ENCODE results near the gene AP3S1. TPM values are rescaled to one million over a fixed set of nuclear protein-coding genes. Genes with fewer than 3 reads are reported as not detected.

AP3S1 gene
- polyA plus RNA-seq, 3 donors = 30.2 to 86.1 (median 84.8) TPM

GRCh38 chr5:115859378-115859777 lies 17.6 kb downstream of the AP3S1 start:
- no peak for TF ChIP-seq CTCF (IDR thresholded peaks at IDR 0.05)
- intact Hi-C loops (cut with micrococcal nuclease) = no loop called here

GRCh38 chr5:115869256-115869795 lies 27.6 kb downstream of the AP3S1 start:
- 100% methylated on average over 1 of the region's 3 CpGs for WGBS (ENCODE audit: insufficient coverage)
- Histone ChIP-seq H3K27ac (ENCODE audit: low read depth in 1 of 2, low read length in 2 of 2) (no peak overlapping the region), H3K9me3 (replicated peaks in 1 of 2; ENCODE audit: control insufficient read depth in 1 of 2, insufficient read depth in 1 of 2, low read length in 2 of 2) (no peaks in the 10 kb centered on the region), H3K27me3 (ENCODE audit: control insufficient read depth in 2 of 2, insufficient read depth in 2 of 2, low read length in 2 of 2) (no peaks in the 10 kb centered on the region), H3K36me3 (replicated peaks in 1 of 2; ENCODE audit: control insufficient read depth in 1 of 2, insufficient read depth in 2 of 2, low read length in 2 of 2) (peaks cover 22 to 50% of the 10 kb centered on the region in 2 donors), H3K9ac (ENCODE audit: insufficient read depth, low read length, poor library complexity, severe bottlenecking) (no peak overlapping the region), H4K20me1 (ENCODE audit: insufficient read depth, low read length) (peaks cover 4% of the 10 kb centered on the region), H3K4me2 (replicated peaks; ENCODE audit: extremely low read depth, low read length, poor library complexity, severe bottlenecking) (no peak overlapping the region), H3K4me1 (ENCODE audit: control insufficient read depth in 1 of 2, insufficient read depth in 2 of 2, low read length in 2 of 2) (no peaks in the 10 kb centered on the region), H3K79me2 (ENCODE audit: insufficient read depth, low read length) (peaks cover 16% of the 10 kb centered on the region), H2AFZ (ENCODE audit: insufficient read depth, low read depth, low read length, poor library complexity, severe bottlenecking) (no peak overlapping the region), H3K4me3 (replicated peaks in 1 of 3; ENCODE audit: low read depth in 2 of 3, low read length in 3 of 3) (no peak overlapping the region)
- H3K4me3 Mint-ChIP-seq = no peak overlapping the region
- no peak for TF ChIP-seq CTCF (IDR thresholded peaks at IDR 0.05)
- DNase-seq = no peak
- intact Hi-C loops (cut with micrococcal nuclease) = no loop called here
- no peak overlapping the region for H3K27ac Mint-ChIP-seq
- no peaks in the 10 kb centered on the region for H3K9me3 Mint-ChIP-seq
- peaks cover 27 to 32% of the 10 kb centered on the region in 2 donors for H3K36me3 Mint-ChIP-seq
- H3K4me1 Mint-ChIP-seq = no peaks in the 10 kb centered on the region
- no peaks in the 10 kb centered on the region for H3K27me3 Mint-ChIP-seq (ENCODE audit: low read depth in 3 of 3)

More at GRCh38 chr5:115859378-115859777, 17.6 kb downstream of the AP3S1 start:
- peaks cover 3 to 7% of the 10 kb centered on the region in 2 donors for H3K9me3 ChIP-seq (replicated peaks in 1 of 2; ENCODE audit: control insufficient read depth in 1 of 2, insufficient read depth in 1 of 2, low read length in 2 of 2)
- no peaks in the 10 kb centered on the region for H3K36me3 ChIP-seq (replicated peaks in 1 of 2; ENCODE audit: control insufficient read depth in 1 of 2, insufficient read depth in 2 of 2, low read length in 2 of 2)
- H3K4me3 Mint-ChIP-seq = no peak overlapping the region
- peaks cover 0 to 2% (median 0%) of the 10 kb centered on the region in 3 donors for H3K27me3 Mint-ChIP-seq (ENCODE audit: low read depth in 3 of 3)
- no peak overlapping the region for H3K4me2 ChIP-seq (replicated peaks; ENCODE audit: extremely low read depth, low read length, poor library complexity, severe bottlenecking)
- H3K27me3 ChIP-seq (ENCODE audit: control insufficient read depth in 2 of 2, insufficient read depth in 2 of 2, low read length in 2 of 2) = no peaks in the 10 kb centered on the region
- H3K4me1 ChIP-seq (ENCODE audit: control insufficient read depth in 1 of 2, insufficient read depth in 2 of 2, low read length in 2 of 2) = peaks cover 23 to 27% of the 10 kb centered on the region in 2 donors
- no peak overlapping the region for H3K27ac Mint-ChIP-seq
- no peak overlapping the region for H3K27ac ChIP-seq (ENCODE audit: low read depth in 1 of 2, low read length in 2 of 2)
- peaks cover 34% of the 10 kb centered on the region for H4K20me1 ChIP-seq (ENCODE audit: insufficient read depth, low read length)
- H2AFZ ChIP-seq (ENCODE audit: insufficient read depth, low read depth, low read length, poor library complexity, severe bottlenecking) = no peak overlapping the region
- no peak overlapping the region for H3K9ac ChIP-seq (ENCODE audit: insufficient read depth, low read length, poor library complexity, severe bottlenecking)
- H3K79me2 ChIP-seq (ENCODE audit: insufficient read depth, low read length) = peaks cover 96% of the 10 kb centered on the region
- H3K4me1 Mint-ChIP-seq = peaks cover 34% of the 10 kb centered on the region
- no peak overlapping the region for H3K4me3 ChIP-seq (replicated peaks in 1 of 3; ENCODE audit: low read depth in 2 of 3, low read length in 3 of 3)
- peaks cover 0 to 14% (median 3%) of the 10 kb centered on the region in 7 donors for H3K9me3 Mint-ChIP-seq
- H3K36me3 Mint-ChIP-seq = peaks cover 0 to under 1% of the 10 kb centered on the region in 2 donors
- DNase-seq = no peak

All from CD14-positive monocyte (primary cell).